WTC11 (cell line): ENCODE data around the gene SQOR. TPM values are rescaled to one million over a fixed set of nuclear protein-coding genes. Genes with fewer than 3 reads are reported as not detected.

Source experiments
- ATAC-seq: fragments of 200-7000 bp; cut with Tn5 transposase; 2 replicates; pipeline ENCODE4 v1.10.0; 2021; ENCODE audit warnings: mild to moderate bottlenecking, moderate library complexity
- CTCF ChIA-PET: fragments of 300-600 bp; sonication (Branson Sonifier 250); formaldehyde crosslinking; loops from one replicate; lab custom pipeline; 2021; ENCODE audit warnings: antibody characterized with exemption; lab: Charles Lee
- POLR2A ChIA-PET: fragments of 350-600 bp; sonication (Branson Sonifier 250); formaldehyde crosslinking; loops from one replicate; lab custom pipeline; 2021; ENCODE audit warnings: antibody characterized with exemption; lab: Charles Lee
- DNase-seq: peaks from one replicate; pipeline ENCODE4 v3.0.0; 2021; ENCODE audit warnings: low spot score
- H3K27ac Mint-ChIP-seq: 2 replicates; pipeline ENCODE4 v1.8.0; 2021; ENCODE audit warnings: mixed read lengths
- H3K27me3 Mint-ChIP-seq: 2 replicates; pipeline ENCODE4 v1.8.0; 2021; ENCODE audit warnings: low read depth, mild to moderate bottlenecking, moderate library complexity, mixed read lengths
- H3K36me3 Mint-ChIP-seq: 2 replicates; pipeline ENCODE4 v1.8.0; 2021; ENCODE audit warnings: mixed read lengths
- H3K4me1 Mint-ChIP-seq: 2 replicates; pipeline ENCODE4 v1.8.0; 2022; ENCODE audit warnings: mixed read lengths
- H3K4me3 Mint-ChIP-seq: 2 replicates; pipeline ENCODE4 v1.8.0; 2021; ENCODE audit warnings: mild to moderate bottlenecking, moderate library complexity, mixed read lengths
- H3K9me3 Mint-ChIP-seq: 2 replicates; pipeline ENCODE4 v1.8.0; 2021; ENCODE audit warnings: mixed read lengths
- AFF4 ChIP-seq: sonication (generic); formaldehyde crosslinking; IDR thresholded peaks from 2 replicates; pipeline ENCODE4 v1.8.1; 2023; ENCODE audit warnings: mild to moderate bottlenecking, missing genetic modification reagents, borderline replicate concordance
- ATF2 ChIP-seq: sonication (generic); formaldehyde crosslinking; IDR thresholded peaks from 2 replicates; pipeline ENCODE4 v1.8.1; 2022; ENCODE audit warnings: low read depth, missing genetic modification reagents, borderline replicate concordance
- E2F4 ChIP-seq: sonication (generic); formaldehyde crosslinking; IDR thresholded peaks from 2 replicates; pipeline ENCODE4 v1.8.1; 2022; ENCODE audit warnings: low read depth, mild to moderate bottlenecking, moderate library complexity, missing genetic modification reagents, borderline replicate concordance
- E2F5 ChIP-seq: sonication (generic); formaldehyde crosslinking; IDR thresholded peaks from 2 replicates; pipeline ENCODE4 v1.8.1; 2022; ENCODE audit warnings: mild to moderate bottlenecking, moderate library complexity, missing genetic modification reagents
- ERG ChIP-seq: fragments of 250-450 bp; sonication (Bioruptor Pico); IDR thresholded peaks from 2 replicates; pipeline ENCODE4 v1.8.0; 2021; ENCODE audit warnings: mild to moderate bottlenecking
- ETV6 ChIP-seq: sonication (generic); formaldehyde crosslinking; IDR thresholded peaks from 2 replicates; pipeline ENCODE4 v1.8.1; 2022; ENCODE audit warnings: mild to moderate bottlenecking, missing genetic modification reagents
- FOXK1 ChIP-seq: sonication (generic); formaldehyde crosslinking; IDR thresholded peaks from 2 replicates; pipeline ENCODE4 v1.8.0; 2022; ENCODE audit warnings: mild to moderate bottlenecking, moderate library complexity, missing genetic modification reagents
- FOXP1 ChIP-seq: sonication (generic); formaldehyde crosslinking; IDR thresholded peaks from 2 replicates; pipeline ENCODE4 v1.8.0; 2022; ENCODE audit warnings: missing genetic modification reagents, mild to moderate bottlenecking, moderate library complexity, borderline replicate concordance
- GRHL2 ChIP-seq: fragments of 250-450 bp; sonication (Bioruptor Pico); IDR thresholded peaks from 2 replicates; pipeline ENCODE4 v1.8.0; 2022; ENCODE audit warnings: mild to moderate bottlenecking, moderate library complexity; ENCODE audit not compliant: insufficient replicate concordance, severe bottlenecking
- HMGA2 ChIP-seq: fragments of 250-450 bp; sonication (Bioruptor Pico); IDR thresholded peaks from 2 replicates; pipeline ENCODE4 v1.4.0; 2021; ENCODE audit warnings: mild to moderate bottlenecking, moderate library complexity
- IRF2 ChIP-seq: sonication (generic); formaldehyde crosslinking; IDR thresholded peaks from 2 replicates; pipeline ENCODE4 v1.8.0; 2022; ENCODE audit warnings: low read depth, missing genetic modification reagents, borderline replicate concordance
- JAZF1 ChIP-seq: fragments of 250-450 bp; sonication (Bioruptor Pico); IDR thresholded peaks from 2 replicates; pipeline ENCODE4 v1.9.0; 2021; ENCODE audit warnings: moderate library complexity, mild to moderate bottlenecking, inconsistent platforms
- MLX ChIP-seq: sonication (generic); formaldehyde crosslinking; IDR thresholded peaks from 2 replicates; pipeline ENCODE4 v1.8.1; 2023; ENCODE audit warnings: mild to moderate bottlenecking, missing genetic modification reagents, moderate library complexity
- MYBL2 ChIP-seq: sonication (generic); formaldehyde crosslinking; IDR thresholded peaks from 2 replicates; pipeline ENCODE4 v1.8.1; 2023; ENCODE audit warnings: mild to moderate bottlenecking, moderate library complexity, missing genetic modification reagents
- NFYB ChIP-seq: sonication (generic); formaldehyde crosslinking; conservative IDR thresholded peaks from 2 replicates; pipeline ENCODE4 v1.8.0; 2022; ENCODE audit warnings: low read depth, missing genetic modification reagents
- RELA ChIP-seq: sonication (generic); formaldehyde crosslinking; IDR thresholded peaks from 2 replicates; pipeline ENCODE4 v1.8.1; 2022; ENCODE audit warnings: missing genetic modification reagents, mild to moderate bottlenecking, borderline replicate concordance
- RORB ChIP-seq: fragments of 250-450 bp; sonication (Bioruptor Pico); IDR thresholded peaks from 2 replicates; pipeline ENCODE4 v1.9.0; 2021; ENCODE audit warnings: mild to moderate bottlenecking
- TCF7 ChIP-seq: sonication (generic); formaldehyde crosslinking; IDR thresholded peaks from 2 replicates; pipeline ENCODE4 v1.8.0; 2022; ENCODE audit warnings: mild to moderate bottlenecking, low read depth, missing genetic modification reagents, moderate library complexity
- TEAD1 ChIP-seq: sonication (generic); formaldehyde crosslinking; IDR thresholded peaks from 2 replicates; pipeline ENCODE4 v1.8.0; 2022; ENCODE audit warnings: mild to moderate bottlenecking, missing genetic modification reagents
- TP53 ChIP-seq: sonication (generic); formaldehyde crosslinking; IDR thresholded peaks from 2 replicates; pipeline ENCODE4 v1.8.1; 2023; ENCODE audit warnings: mild to moderate bottlenecking, missing genetic modification reagents
- USF2 ChIP-seq: sonication (generic); formaldehyde crosslinking; IDR thresholded peaks from 2 replicates; pipeline ENCODE4 v1.8.1; 2023; ENCODE audit warnings: mild to moderate bottlenecking, missing genetic modification reagents, moderate library complexity
- ZNF121 ChIP-seq: sonication (generic); formaldehyde crosslinking; IDR thresholded peaks from 2 replicates; pipeline ENCODE4 v1.8.0; 2023; ENCODE audit warnings: missing genetic modification reagents
- ZNF138 ChIP-seq: sonication (generic); formaldehyde crosslinking; conservative IDR thresholded peaks from 2 replicates; pipeline ENCODE4 v1.8.1; 2022; ENCODE audit warnings: mild to moderate bottlenecking, moderate library complexity, missing genetic modification reagents
- ZNF219 ChIP-seq: sonication (generic); formaldehyde crosslinking; IDR thresholded peaks from 2 replicates; pipeline ENCODE4 v1.8.0; 2023; ENCODE audit warnings: missing genetic modification reagents, mild to moderate bottlenecking, borderline replicate concordance
- ZNF263 ChIP-seq: sonication (generic); formaldehyde crosslinking; IDR thresholded peaks from 2 replicates; pipeline ENCODE4 v1.8.1; 2022; ENCODE audit warnings: low read depth, mild to moderate bottlenecking, moderate library complexity, missing genetic modification reagents
- ZSCAN18 ChIP-seq: fragments of 250-450 bp; sonication (Bioruptor Pico); IDR thresholded peaks from 2 replicates; pipeline ENCODE4 v2.1.2; 2022; ENCODE audit warnings: mild to moderate bottlenecking, moderate library complexity
- total RNA-seq: library from RNA; stranded (reverse); gene quantifications from 3 replicates; pipeline ENCODE4 v1.2.3, GENCODE V29; 2021

The SQOR gene
- total RNA-seq, 1 experiment from 2014 or later, result 0.72 TPM

- TF ChIP-seq IRF2 (no peak), ZSCAN18 (CRISPR knock-in tag) (no peak), ETV6 (no peak), ZNF263 (no peak), TP53 (CRISPR knock-in tag) (no peak), JAZF1 (CRISPR knock-in tag) (no peak), FOXP1 (no peak), FOXK1 (CRISPR knock-in tag) (no peak), TCF7 (no peak), ZNF219 (CRISPR knock-in tag) (no peak), E2F5 (CRISPR knock-in tag) (no peak)
These were observed 29.6 kb downstream of the SQOR start (continued) for GRCh38 chr15:45664451-45664850.

GRCh38 chr15:45665261-45665660, 30.4 kb downstream of the SQOR start:
- CTCF ChIA-PET, result interaction anchor here (0.6 kb wide), 1 partner anchor 30 kb away, joined by 5 read pairs; no protein-coding TSS in a partner anchor
- TF ChIP-seq RORB (CRISPR knock-in tag) (no peak), ZNF121 (CRISPR knock-in tag) (no peak), E2F4 (no peak), TEAD1 (CRISPR knock-in tag) (no peak), RELA (CRISPR knock-in tag) (no peak), ZNF138 (CRISPR knock-in tag) (no peak), TP53 (CRISPR knock-in tag) (no peak), NFYB (no peak), HMGA2 (CRISPR knock-in tag) (no peak), JAZF1 (CRISPR knock-in tag) (no peak), USF2 (CRISPR knock-in tag) (no peak), ATF2 (CRISPR knock-in tag) (no peak), AFF4 (CRISPR knock-in tag) (no peak), MLX (CRISPR knock-in tag) (no peak), GRHL2 (no peak), MYBL2 (CRISPR knock-in tag) (no peak), ERG (CRISPR knock-in tag) (no peak)

More at GRCh38 chr15:45665261-45665660, 30.4 kb downstream of the SQOR start:
- ATAC-seq (no peak), DNase-seq (no peak)
- H3K36me3 Mint-ChIP-seq, result no peaks in the 10 kb centered on the region
- POLR2A ChIA-PET, result no interaction called here
- no peak overlapping the region for H3K4me3 Mint-ChIP-seq
- H3K9me3 Mint-ChIP-seq, result peaks cover 4% of the 10 kb centered on the region
- no peaks in the 10 kb centered on the region for H3K4me1 Mint-ChIP-seq
- no peak overlapping the region for H3K27ac Mint-ChIP-seq
- H3K27me3 Mint-ChIP-seq, result peaks cover 2% of the 10 kb centered on the region
